HG02943 (cell line): ENCODE data around the gene FRAS1.
"Not testable (repeated sequence)": the region's sequence is repeated elsewhere in the genome, so short reads cannot be mapped to it uniquely, and the experiment has no call there.

ENCODE experiments used
- ATAC-seq: cut with Tn5 transposase; IDR thresholded peaks from one replicate; pipeline ENCODE4 v1.9.1; 2021; ENCODE audit warnings: mild to moderate bottlenecking, low read depth, moderate library complexity; ENCODE audit not compliant: unreplicated experiment

The FRAS1 gene

GRCh38 chr4:78207541-78207940 is 150.4 kb downstream of the FRAS1 start:
- no peak for ATAC-seq

- no peak for ATAC-seq
These were observed 150.8 kb downstream of the FRAS1 start for GRCh38 chr4:78207951-78208350.

- not testable (repeated sequence) for ATAC-seq
These were observed 151.8 kb downstream of the FRAS1 start for GRCh38 chr4:78208896-78209295.

GRCh38 chr4:78210694-78211410 is 153.7 kb downstream of the FRAS1 start:
- ATAC-seq: no peak

GRCh38 chr4:78213218-78213617 is 156.1 kb downstream of the FRAS1 start:
- ATAC-seq: no peak

GRCh38 chr4:78214078-78214477 is 157.0 kb downstream of the FRAS1 start:
- no peak for ATAC-seq

GRCh38 chr4:78217557-78217956 is 160.4 kb downstream of the FRAS1 start:
- ATAC-seq: no peak

- ATAC-seq: no peak
These were observed 161.1 kb downstream of the FRAS1 start for GRCh38 chr4:78218260-78218659.

GRCh38 chr4:78219825-78220224 is 162.7 kb downstream of the FRAS1 start:
- no peak for ATAC-seq

- no peak for ATAC-seq
These were observed 163.2 kb downstream of the FRAS1 start for GRCh38 chr4:78220283-78220682.

GRCh38 chr4:78222575-78223186 is 165.6 kb downstream of the FRAS1 start:
- ATAC-seq: no peak

GRCh38 chr4:78225236-78225635 is 168.1 kb downstream of the FRAS1 start:
- no peak for ATAC-seq

- no peak for ATAC-seq
These were observed 169.2 kb downstream of the FRAS1 start for GRCh38 chr4:78226279-78226678.

GRCh38 chr4:78227411-78228057 is 170.4 kb downstream of the FRAS1 start:
- no peak for ATAC-seq

GRCh38 chr4:78235800-78236199 is 178.7 kb downstream of the FRAS1 start:
- no peak for ATAC-seq

- no peak for ATAC-seq
These were observed 180.2 kb downstream of the FRAS1 start for GRCh38 chr4:78237360-78237759.

- ATAC-seq: no peak
These were observed 184.9 kb downstream of the FRAS1 start for GRCh38 chr4:78242071-78242470.

- ATAC-seq: no peak
These were observed 187.8 kb downstream of the FRAS1 start for GRCh38 chr4:78244705-78245485.

- no peak for ATAC-seq
These were observed 190.6 kb downstream of the FRAS1 start for GRCh38 chr4:78247536-78248285.

- no peak for ATAC-seq
These were observed 193.4 kb downstream of the FRAS1 start for GRCh38 chr4:78250500-78250899.
